ENCODE data around the gene PBX3. TPM values are rescaled to one million over a fixed set of nuclear protein-coding genes. Genes with fewer than 3 reads are reported as not detected.
A peak's percentile ranks its signal among the peaks of the same experiment; 100 is the strongest.

The PBX3 gene
- total RNA-seq, 1 experiment from 2014 or later = 46.0 TPM

- Histone ChIP-seq H3K4me1 (ENCODE audit: insufficient read depth, low read length) (peaks cover 6% of the 10 kb centered on the region; the same call in 1 of the 2 replicates), H2AK5ac (ENCODE audit: insufficient read length, low read length) (no peak overlapping the region), H3K27ac (ENCODE audit: insufficient read length, low read depth, low read length) (no peak overlapping the region), H2BK120ac (ENCODE audit: low read depth, low read length, poor library complexity, severe bottlenecking) (no peak overlapping the region), H4K20me1 (ENCODE audit: control insufficient read depth, insufficient read depth, insufficient read length) (no peaks in the 10 kb centered on the region), H4K5ac (ENCODE audit: insufficient read length, low read depth, low read length) (no peak overlapping the region), H3T11ph (ENCODE audit: low read length) (no peak overlapping the region), H2AFZ (ENCODE audit: low read length) (no peak overlapping the region), H3K56ac (ENCODE audit: insufficient read length, low read depth, low read length) (no peak overlapping the region), H3K18ac (ENCODE audit: insufficient read length, low read depth, low read length) (no peak overlapping the region), H3K4ac (ENCODE audit: low read depth, low read length) (no peak overlapping the region), H3K79me1 (ENCODE audit: insufficient read depth, low read depth, low read length, poor library complexity, severe bottlenecking) (peaks cover 2% of the 10 kb centered on the region), H3K4me2 (ENCODE audit: insufficient read depth, insufficient read length, low read length) (no peak overlapping the region), H3K27me3 (ENCODE audit: insufficient read depth, low read length) (no peaks in the 10 kb centered on the region), H2BK5ac (ENCODE audit: insufficient read length, low read length) (no peak overlapping the region), H3K23me2 (ENCODE audit: insufficient read length, low read depth, low read length, poor library complexity, severe bottlenecking) (no peaks in the 10 kb centered on the region), H4K91ac (ENCODE audit: insufficient read length, low read depth, low read length) (no peak overlapping the region), H2BK15ac (ENCODE audit: low read depth, low read length) (no peak overlapping the region), H3K9me3 (ENCODE audit: control insufficient read depth, low read depth, low read length) (no peaks in the 10 kb centered on the region), H2BK12ac (ENCODE audit: insufficient read length, low read depth, low read length) (no peak overlapping the region), H3K9ac (ENCODE audit: extremely low read depth, insufficient read length, low read length) (no peak overlapping the region), H3K14ac (ENCODE audit: insufficient read depth, low read length) (no peak overlapping the region), H3K79me2 (ENCODE audit: insufficient read depth, low read length) (no peaks in the 10 kb centered on the region), H2BK20ac (ENCODE audit: low read depth, low read length, poor library complexity, severe bottlenecking) (no peak overlapping the region), H3K23ac (ENCODE audit: insufficient read length, low read depth, low read length) (no peak overlapping the region), H4K8ac (replicated peaks; ENCODE audit: insufficient read length, low read depth, low read length) (no peak overlapping the region)
- Mint-ChIP-seq H3K9me3 (no peaks in the 10 kb centered on the region), H3K4me1 (peaks cover 35 to 45% of the 10 kb centered on the region in 2 experiments), H3K36me3 (ENCODE audit: insufficient read depth in 1 of 3, low read depth in 3 of 3) (no peaks in the 10 kb centered on the region), H3K27ac (peak overlapping the region in 1 of 3 experiments; percentile 10; a peak in 1 of 7 replicates), H3K4me3 (no peak overlapping the region), H3K27me3 (ENCODE audit: low read depth) (no peaks in the 10 kb centered on the region)
- WGBS (ENCODE audit: extremely low coverage, insufficient read length, low lambda C conversion rate) = no CpG with 5 or more reads among the region's 2 CpGs
- TF ChIP-seq, protein P1, sequence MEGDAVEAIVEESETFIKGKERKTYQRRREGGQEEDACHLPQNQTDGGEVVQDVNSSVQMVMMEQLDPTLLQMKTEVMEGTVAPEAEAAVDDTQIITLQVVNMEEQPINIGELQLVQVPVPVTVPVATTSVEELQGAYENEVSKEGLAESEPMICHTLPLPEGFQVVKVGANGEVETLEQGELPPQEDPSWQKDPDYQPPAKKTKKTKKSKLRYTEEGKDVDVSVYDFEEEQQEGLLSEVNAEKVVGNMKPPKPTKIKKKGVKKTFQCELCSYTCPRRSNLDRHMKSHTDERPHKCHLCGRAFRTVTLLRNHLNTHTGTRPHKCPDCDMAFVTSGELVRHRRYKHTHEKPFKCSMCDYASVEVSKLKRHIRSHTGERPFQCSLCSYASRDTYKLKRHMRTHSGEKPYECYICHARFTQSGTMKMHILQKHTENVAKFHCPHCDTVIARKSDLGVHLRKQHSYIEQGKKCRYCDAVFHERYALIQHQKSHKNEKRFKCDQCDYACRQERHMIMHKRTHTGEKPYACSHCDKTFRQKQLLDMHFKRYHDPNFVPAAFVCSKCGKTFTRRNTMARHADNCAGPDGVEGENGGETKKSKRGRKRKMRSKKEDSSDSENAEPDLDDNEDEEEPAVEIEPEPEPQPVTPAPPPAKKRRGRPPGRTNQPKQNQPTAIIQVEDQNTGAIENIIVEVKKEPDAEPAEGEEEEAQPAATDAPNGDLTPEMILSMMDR (conservative IDR thresholded peaks at IDR 0.05) = no peak
- no peak for DNase-seq
These were observed 161.8 kb downstream of the PBX3 start for GRCh38 chr9:125908966-125909365.
